Breast epithelium (tissue), 3 donors: ENCODE measurements around the gene PYGB.

Experiments
- POLR2A ChIP-seq: fragments of 450-650 bp; IDR thresholded peaks from one replicate; pipeline ENCODE4 v1.6.1; 2016; ENCODE audit warnings: antibody characterized with exemption, mild to moderate bottlenecking, moderate library complexity
- TF ChIP-seq, protein P1 (sequence below), 3 donors: fragments of 450-650 bp; IDR thresholded peaks; one replicate each; pipeline ENCODE4 v1.5.1; 2016 to 2017; ENCODE audit warnings: antibody characterized with exemption in 3 of 3, mild to moderate bottlenecking in 3 of 3, moderate library complexity in 3 of 3

DNA sequence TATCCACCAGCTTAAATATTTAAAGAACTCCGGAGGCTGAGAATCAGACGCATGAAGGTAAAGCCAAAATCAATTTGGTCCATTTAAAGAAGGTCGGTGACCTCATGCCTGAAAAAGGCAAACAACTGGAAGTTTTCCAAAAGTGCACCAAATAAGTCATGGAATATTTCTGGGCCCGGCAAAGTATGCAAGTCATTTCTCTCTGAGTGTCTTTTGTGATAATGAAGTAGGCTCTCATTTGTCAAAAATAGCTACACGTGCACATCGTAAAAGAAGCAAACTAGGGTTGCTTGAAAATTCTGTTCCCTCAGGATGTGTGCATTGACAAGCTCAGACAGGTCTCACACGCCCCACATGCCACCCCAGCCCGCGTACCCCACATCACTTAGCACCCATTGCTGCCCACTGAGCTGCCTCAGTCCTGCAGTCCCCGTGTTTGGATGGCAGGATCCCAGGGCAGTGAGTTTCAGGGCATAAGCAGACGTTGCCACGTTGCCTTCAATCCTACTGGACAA is 20.5 kb upstream of the PYGB start:
- TF ChIP-seq, protein P1, sequence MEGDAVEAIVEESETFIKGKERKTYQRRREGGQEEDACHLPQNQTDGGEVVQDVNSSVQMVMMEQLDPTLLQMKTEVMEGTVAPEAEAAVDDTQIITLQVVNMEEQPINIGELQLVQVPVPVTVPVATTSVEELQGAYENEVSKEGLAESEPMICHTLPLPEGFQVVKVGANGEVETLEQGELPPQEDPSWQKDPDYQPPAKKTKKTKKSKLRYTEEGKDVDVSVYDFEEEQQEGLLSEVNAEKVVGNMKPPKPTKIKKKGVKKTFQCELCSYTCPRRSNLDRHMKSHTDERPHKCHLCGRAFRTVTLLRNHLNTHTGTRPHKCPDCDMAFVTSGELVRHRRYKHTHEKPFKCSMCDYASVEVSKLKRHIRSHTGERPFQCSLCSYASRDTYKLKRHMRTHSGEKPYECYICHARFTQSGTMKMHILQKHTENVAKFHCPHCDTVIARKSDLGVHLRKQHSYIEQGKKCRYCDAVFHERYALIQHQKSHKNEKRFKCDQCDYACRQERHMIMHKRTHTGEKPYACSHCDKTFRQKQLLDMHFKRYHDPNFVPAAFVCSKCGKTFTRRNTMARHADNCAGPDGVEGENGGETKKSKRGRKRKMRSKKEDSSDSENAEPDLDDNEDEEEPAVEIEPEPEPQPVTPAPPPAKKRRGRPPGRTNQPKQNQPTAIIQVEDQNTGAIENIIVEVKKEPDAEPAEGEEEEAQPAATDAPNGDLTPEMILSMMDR (IDR thresholded peaks at IDR 0.05): no peak
- no peak for TF ChIP-seq POLR2A
